Activated CD8-positive, alpha-beta memory T cell treated with anti-CD3 and anti-CD28 coated beads, Interleukin-2, amount 50 U/mL, for 4 hours (primary cell): Measurements from ENCODE around the gene ATP5F1A.
"Not testable (repeated sequence)": the region's sequence is repeated elsewhere in the genome, so short reads cannot be mapped to it uniquely, and the experiment has no call there.

Experiments
- DNase-seq: peaks from one replicate; pipeline ENCODE4 v3.0.0-alpha.2; 2020

Gene ATP5F1A

DNA sequence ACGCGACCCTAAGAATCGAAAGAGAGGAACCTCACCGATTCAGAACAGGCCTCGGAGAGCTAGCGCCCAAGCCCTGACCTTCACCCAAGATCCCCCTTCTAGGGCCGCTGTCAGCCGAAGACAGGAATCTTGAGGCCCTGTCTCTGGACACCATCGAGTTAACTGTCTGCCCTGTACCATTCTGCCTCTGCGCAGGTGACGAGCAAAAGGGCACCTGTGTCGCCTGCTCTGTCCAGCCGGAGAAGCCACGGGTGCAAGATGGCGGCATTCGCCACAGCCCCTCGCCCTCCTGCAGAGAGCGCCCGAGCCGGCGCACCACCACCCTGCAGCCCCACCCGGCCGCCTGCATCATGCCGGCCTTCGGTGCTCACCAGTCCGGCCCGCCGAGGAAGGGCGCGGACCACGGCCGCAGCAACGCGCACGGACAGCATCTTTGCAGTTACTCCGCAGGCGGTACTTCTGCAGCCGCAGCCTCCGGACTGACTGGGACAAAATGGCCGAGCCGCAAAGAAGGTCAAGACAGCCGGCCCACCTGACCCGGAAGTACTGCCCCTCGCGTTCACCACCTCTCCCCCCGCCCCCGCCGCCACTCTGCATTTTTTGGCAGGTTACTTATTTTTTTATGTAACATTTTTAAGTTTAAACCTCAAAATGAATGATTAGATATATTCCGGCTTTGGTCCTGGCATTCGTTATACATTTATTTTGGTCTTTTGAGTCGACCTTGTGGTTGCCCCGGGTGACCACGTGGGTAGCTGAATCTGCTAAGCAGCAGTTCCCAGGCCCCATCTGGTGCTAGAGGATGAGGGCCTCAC is at the start of gene ATP5F1A:
TSS of gene ATP5F1A (minus strand) at position 496 of the 815 bp plus-strand sequence. CDS start at position 431, 65 bp downstream.
- peak; percentile 83 for DNase-seq

DNA sequence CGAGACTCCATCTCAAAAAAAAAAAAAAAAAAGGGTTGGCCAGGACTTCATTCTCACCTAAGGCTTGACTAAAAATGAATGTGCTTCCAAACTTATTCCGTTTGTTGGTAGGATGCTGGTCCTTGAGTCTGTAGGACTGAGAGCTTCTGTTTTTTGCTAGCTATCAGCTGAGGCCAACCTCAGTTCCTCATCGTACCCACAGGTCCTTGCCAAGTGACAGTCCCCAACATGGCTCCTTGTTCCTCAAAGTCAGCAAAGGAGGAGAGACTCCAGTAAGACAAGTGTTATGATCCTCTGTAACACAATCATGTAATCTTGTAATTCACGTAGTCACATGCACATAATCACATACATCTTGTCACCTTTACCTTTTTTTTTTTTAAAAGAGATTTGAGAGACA is 43.1 kb upstream of the ATP5F1A start:
- DNase-seq: no peak

GRCh38 chr18:46140173-46140572 is 42.1 kb upstream of the ATP5F1A start:
- DNase-seq: no peak

GRCh38 chr18:46134920-46135675 is 37.0 kb upstream of the ATP5F1A start:
- no peak for DNase-seq

- DNase-seq: no peak
Measured at GRCh38 chr18:46133534-46133933, 35.4 kb upstream of the ATP5F1A start.

GRCh38 chr18:46130549-46130948 is 32.5 kb upstream of the ATP5F1A start:
- DNase-seq: not testable (repeated sequence)

DNA sequence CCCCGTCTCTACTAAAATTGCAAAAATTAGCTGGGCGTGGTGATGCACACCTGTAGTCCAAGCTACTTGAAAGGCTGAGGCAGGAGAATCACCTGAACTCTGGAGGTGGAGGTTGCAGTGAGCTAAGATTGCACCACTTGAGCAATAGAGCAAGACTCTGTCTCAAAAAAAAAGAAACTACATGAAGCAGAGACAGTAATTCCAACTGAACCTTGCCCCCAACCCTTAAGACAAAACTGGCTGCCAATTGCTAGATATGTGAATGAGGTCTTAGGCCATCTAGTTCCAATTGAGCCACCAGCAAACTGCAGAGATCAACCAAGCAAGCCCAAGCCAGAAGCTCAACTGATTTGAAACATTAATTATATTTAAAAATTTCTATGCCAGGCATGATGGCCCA is 32.0 kb upstream of the ATP5F1A start:
- DNase-seq: no peak

DNA sequence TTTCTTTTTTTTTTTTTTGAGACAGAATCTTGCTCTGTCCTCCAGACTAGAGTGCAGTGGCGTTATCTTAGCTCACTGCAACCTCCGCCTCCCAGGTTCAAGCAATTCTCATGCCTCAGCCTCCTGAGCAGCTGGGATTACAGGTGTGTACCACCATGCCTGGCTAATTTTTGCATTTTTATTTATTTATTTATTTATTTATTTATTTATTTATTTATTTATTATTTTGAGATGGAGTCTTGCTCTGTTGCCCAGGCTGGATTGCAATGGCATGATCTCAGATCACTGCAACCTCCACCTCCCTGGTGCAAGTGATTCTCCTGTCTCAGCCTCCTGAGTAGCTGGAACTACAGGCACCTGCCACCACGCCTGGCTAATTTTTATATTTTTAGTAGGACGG is 28.5 kb upstream of the ATP5F1A start:
- not testable (repeated sequence) for DNase-seq

- DNase-seq: no peak
Measured at GRCh38 chr18:46113751-46114150, 15.7 kb upstream of the ATP5F1A start.

DNA sequence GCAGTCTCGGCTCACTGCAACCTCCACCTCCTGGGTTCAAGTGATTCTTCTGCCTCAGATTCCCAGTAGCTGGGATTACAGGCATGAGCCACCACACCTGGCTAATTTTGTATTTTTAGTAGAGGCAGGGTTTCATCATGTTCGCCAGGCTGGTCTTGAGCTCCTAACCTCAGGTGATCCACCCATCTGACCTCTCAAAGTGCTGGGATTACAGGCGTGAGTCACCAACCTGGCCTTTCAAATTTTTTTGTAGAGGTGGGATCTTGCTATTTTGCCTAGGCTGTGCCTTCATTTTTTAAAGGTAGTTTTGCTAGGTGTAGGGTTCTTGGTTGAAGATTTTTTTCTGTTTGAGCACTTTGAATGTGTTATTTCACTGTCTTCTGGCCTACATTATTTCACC is 12.3 kb upstream of the ATP5F1A start:
- DNase-seq: no peak

DNA sequence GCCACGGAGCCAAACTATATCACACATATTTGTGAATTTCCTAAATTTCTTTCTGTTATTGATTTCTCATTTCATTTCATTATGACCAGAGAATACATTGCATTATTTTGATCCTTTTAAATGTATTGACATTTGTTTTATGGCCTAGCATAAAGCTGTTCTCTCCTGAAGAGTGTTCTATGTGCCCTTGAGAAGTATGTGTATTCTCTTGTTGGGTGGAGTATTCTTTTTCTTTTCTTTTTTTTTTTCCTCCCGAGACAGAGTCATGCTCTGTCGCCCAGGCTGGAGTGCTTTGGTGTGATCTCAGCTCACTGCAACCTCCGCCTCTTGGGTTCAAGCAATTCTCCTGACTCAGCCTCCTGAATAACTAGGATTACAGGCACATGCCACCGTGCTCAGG is 11.3 kb upstream of the ATP5F1A start:
- no peak for DNase-seq

DNA sequence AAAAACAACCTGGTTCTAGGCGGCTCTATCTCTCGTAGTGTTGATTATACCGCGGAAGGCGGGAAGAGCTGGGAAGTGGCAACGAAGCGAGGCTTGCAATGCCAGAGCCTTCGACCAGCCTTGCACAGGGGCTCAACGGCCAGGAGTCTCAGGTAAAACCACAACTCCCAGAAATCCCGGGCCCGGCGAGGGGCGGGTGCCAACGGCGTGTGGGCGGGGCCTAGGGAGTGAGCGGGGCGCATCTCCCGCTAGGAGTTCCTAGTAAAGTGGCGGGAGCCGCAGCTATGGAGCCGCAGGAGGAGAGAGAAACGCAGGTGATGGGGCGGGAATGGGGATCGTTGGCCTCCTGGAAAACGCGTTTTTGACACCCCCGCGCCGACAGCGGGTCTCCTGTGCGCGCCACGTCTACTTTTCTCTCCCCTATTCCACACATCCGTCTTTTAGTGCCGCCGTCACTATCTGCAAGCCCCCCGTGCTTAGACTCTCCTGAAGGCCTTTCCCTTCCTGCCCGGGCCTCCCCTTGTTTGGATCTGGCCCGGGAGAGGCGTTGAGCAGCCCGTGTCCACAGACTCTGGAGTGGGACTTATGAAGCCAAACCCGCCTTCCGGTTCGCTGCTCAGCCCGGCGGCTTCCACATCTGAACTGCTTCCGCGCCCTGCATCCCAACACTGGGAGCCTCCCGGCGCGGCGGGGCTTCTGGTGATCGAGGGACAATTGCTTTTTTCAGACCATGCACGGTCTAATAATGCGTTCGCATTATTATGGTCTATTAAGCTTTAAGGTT is 6.2 kb upstream of the ATP5F1A start, which contains the start of gene HAUS1:
TSS of gene HAUS1 (plus strand) at position 258 of the 784 bp plus-strand sequence. CDS start at position 285, 27 bp downstream.
- DNase-seq: peak; percentile 85

DNA sequence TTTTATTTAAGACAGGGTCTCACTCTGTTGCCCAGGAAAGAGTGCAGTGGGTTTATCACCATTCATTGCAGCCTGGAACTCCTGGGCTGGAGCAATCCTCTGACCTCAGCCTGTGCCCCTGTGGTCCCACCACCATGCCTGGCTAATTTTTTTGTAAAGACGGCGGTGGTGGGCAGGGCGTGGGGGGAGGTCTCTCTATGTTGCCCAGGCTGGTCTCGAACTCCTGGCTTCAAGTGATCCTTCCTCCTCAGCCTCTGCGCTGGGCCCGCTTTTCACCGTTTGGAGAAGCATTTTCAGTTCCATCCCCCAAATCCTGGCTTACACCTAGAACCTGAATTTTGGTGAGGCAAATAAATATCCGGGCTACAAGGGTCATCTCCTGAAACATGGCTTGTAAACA is 1.4 kb upstream of the ATP5F1A start:
- DNase-seq: no peak

DNA sequence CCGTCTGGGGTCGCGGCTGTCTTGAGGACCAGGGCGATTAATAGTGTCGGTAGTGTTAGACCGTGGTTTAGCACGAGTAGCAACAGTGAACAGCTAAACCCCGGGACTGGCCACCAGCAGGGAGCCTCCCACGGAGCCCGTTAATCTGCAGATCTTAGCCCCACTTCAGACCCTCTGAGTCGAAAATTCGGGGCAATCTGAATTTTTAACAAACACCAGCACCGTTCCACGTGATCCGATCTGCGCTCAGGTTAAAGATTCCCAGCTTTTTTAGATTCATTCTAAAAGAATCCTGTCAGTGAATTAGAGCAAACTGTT is 479 bp upstream of the ATP5F1A start:
- no peak for DNase-seq

DNA sequence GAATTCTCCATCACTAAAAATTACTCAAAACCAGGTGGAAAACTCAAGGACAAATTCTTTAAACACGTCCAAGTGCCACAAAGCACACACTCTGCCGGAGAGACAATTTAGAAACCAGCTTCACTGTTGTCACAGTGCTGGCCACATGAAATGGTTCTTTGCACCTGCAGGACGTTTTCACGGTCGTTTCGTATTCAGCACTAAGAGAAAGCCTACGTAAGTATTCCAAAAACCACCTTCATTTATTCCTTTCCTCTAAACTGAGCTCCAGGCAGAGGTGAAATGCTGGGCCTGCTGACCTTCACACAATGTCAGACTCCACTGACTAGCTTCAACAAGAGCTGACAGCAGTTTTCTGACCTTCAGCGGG is 680 bp downstream of the ATP5F1A start:
- no peak for DNase-seq

DNA sequence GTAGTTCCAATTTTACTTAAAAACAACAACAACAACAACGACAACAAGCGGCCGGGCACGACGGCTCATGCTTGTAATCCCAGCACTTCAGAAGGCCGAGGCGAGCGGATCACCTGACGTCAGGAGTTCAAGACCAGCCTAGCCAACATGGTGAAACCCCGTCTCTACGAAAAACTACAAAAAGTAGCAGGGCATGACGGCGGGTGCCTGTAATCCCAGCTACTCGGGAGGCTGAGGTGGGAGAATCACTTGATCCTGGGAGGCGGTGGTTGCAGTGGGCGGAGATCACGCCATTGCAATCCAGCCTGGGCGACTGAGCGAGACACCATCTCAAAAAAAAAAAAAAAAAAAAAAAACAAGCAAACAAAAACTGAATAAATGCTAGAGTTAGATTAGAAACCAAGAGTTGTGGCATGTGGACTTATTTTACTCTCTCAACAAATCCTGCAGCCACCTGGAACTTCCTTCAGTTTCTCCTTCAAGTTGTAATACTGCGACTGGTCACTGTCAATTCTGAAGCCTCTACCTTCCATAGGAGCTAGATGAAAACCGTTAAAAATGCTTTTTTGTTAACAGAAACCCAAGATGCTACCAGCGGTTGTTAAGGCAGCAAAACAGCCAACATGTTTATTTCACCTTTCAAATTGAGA is 1.3 kb downstream of the ATP5F1A start:
- no peak for DNase-seq

- DNase-seq: no peak
Measured at GRCh38 chr18:46095532-46095931, 2.6 kb downstream of the ATP5F1A start.

GRCh38 chr18:46088501-46088900 is 9.6 kb downstream of the ATP5F1A start:
- not testable (repeated sequence) for DNase-seq

- no peak for DNase-seq
Measured at GRCh38 chr18:46084431-46084830, 13.7 kb downstream of the ATP5F1A start.

DNA sequence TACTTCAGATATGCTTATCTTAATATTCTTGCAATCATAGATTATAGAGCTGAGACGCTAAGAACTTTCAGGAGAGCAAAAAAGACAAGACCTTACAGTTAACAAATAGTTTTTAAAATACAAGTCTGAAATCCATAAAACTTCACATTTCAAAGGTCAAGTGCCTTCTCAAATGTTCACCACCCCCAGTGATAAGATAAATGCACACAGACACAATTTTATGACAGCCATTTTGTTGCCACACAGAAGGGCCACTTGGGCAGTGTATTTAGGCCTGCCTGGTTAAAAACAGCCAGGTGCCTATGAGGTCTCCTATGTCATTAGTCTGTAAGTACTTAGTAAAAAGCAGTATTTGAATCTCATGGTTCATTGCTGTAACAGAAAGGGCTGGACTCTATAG is 17.9 kb downstream of the ATP5F1A start:
- no peak for DNase-seq

GRCh38 chr18:46079336-46079735 is 18.8 kb downstream of the ATP5F1A start:
- no peak for DNase-seq

GRCh38 chr18:46073474-46074331 is 24.4 kb downstream of the ATP5F1A start:
- peak; percentile 49 for DNase-seq
